HG03064 (cell line): ENCODE measurements around the gene NRM.
"Not testable (repeated sequence)": the region's sequence is repeated elsewhere in the genome, so short reads cannot be mapped to it uniquely, and the experiment has no call there.

Source experiments
- ATAC-seq: cut with Tn5 transposase; IDR thresholded peaks from one replicate; pipeline ENCODE4 v1.9.1; 2021; ENCODE audit warnings: low read depth; ENCODE audit not compliant: unreplicated experiment

NRM gene

GRCh38 chr6:30720738-30721197 lies 30.0 kb upstream of the NRM start:
- no peak for ATAC-seq

DNA sequence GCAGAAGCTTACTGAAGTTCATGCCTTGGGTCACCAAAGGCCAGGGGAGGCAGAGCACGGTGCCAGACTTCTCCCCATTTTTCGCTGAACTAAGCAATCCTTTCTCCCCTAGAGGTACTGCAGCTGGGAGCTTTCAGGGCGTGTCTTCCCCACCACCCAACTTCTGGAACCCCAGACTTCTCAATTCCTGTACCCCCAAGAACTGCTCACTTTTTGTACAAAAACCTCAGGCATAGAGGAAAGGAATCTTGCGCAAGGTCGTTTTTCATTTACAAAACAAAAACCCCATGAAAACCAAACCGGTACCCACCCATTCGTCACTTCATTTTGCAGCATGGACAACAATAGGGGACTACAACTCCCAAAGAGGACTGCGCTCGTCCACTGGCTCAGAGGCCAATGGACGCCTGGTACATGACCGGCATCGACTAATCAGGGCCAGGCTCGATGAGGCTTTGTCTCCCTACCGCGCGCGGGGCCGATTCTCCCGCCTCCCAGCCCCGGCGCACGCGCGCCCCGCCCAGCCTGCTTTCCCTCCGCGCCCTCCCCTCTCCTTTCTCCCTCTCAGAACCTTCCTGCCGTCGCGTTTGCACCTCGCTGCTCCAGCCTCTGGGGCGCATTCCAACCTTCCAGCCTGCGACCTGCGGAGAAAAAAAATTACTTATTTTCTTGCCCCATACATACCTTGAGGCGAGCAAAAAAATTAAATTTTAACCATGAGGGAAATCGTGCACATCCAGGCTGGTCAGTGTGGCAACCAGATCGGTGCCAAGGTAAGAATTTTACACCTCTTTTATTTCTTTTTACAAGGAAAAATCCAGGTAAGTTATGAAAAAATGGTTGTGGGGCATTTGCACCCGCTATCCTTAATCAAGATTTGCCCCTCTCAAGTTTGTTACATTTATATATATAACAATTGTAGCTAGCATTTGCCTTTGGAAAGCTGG lies 29.3 kb upstream of the NRM start, which contains the start of gene TUBB:
Gene TUBB, plus strand, starts transcription at position 562 of the 947 bp plus-strand sequence. Its CDS starts 155 bp downstream, at position 717.
- peak; percentile 29 for ATAC-seq

DNA sequence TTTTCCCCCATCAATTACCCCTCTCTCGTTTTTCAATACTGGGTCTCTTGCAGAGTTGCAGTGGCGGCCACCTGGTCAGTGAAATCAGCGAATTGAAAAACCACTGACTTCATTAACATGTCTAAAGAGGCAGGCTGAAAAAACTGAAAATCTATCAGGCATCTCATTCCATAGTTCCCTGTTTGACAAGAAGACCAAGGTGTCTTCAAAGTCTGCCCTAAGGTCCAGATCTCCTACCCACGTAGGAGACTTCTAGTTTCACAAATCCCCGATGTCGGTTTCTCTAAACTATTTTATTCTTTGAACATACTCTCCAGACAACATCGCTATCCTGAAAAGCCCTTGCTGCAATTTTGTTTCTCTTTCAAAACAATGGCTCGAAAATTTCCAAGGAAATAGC lies 28.6 kb upstream of the NRM start:
- ATAC-seq = no peak

- ATAC-seq = not testable (repeated sequence)
Measured at GRCh38 chr6:30717845-30718720, 27.3 kb upstream of the NRM start.

- ATAC-seq = peak; percentile 65
Measured at GRCh38 chr6:30717129-30717844, 26.5 kb upstream of the NRM start, which contains the start of gene MDC1. MDC1 (minus strand) TSS chr6:30717281; CDS start chr6:30715175, 2,106 bp downstream.

GRCh38 chr6:30716879-30717128 lies 26.0 kb upstream of the NRM start:
- ATAC-seq = no peak

GRCh38 chr6:30714263-30714662 lies 23.5 kb upstream of the NRM start:
- no peak for ATAC-seq

- no peak for ATAC-seq
Measured at GRCh38 chr6:30712441-30712945, 21.7 kb upstream of the NRM start.

GRCh38 chr6:30711758-30712380 lies 21.1 kb upstream of the NRM start:
- no peak for ATAC-seq

GRCh38 chr6:30709101-30709868 lies 18.5 kb upstream of the NRM start:
- no peak for ATAC-seq

DNA sequence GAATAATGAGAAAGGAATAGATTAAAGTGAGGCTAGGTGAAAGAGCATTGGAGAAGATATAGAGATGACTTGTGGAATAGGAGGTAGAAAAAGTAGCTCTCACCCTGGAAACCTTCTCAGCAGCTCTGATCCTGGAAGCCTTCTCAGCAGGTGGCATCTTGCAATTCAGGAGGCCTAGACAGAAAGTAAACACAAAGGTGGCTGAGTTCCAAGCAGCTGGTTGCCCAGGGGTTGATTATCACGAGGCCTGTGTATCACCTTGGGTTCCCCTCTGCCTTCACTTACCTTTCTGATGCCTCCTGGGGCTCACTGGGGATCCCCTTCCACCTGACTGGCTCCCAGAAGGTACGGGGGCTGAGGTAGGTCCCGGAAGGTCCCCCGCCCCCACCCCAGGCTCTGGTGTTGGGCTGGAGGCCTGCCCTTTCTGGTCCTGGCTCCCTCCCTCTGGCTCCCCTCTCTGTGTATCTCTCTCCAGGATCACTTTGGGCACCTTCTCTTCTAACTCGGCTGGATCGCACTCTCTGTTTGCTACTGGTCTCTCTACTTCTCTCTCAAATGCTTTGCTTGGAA lies 16.6 kb upstream of the NRM start:
- ATAC-seq = no peak

GRCh38 chr6:30705620-30706019 lies 14.8 kb upstream of the NRM start:
- ATAC-seq = no peak

DNA sequence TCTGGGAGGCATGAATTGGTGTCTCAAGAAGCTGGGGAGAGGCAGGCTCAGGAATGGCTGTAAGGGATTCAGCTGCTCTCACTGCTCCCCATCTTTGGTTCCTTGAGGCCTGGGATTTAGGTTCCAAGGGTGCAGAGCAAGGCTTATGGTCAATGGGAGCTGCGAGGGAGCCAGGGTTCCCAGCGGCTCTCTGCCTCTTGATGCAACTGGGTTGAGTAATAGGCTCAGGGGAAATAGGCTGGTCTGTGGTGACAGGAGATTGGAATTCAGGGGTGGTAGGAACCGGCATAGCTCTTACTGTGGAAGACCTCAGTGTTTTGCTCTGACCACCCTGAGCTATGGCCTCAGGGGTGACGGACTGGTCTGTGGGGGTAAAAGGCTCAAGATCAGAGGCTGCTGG lies 13.0 kb upstream of the NRM start:
- no peak for ATAC-seq

DNA sequence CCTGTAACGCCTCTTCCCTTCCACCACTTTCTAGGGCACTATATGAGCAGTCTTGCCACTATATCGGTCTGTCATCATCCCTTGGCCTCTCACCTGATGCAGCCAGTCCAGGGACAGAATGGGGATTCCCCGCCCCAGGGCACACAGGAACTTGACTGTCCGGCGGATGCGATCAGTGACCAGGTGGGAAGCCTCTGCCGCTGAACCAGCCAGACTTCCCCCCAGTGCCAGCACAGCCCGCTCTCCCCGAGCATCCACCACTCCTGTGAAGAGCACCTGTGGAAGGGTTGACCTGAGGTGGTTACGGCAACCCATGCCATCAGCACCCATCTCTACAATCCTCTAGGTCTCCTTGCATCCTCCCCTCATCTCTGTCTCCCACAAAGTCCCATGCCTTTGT lies 12.2 kb upstream of the NRM start:
- no peak for ATAC-seq

GRCh38 chr6:30700340-30700739 lies 9.6 kb upstream of the NRM start:
- ATAC-seq = no peak

DNA sequence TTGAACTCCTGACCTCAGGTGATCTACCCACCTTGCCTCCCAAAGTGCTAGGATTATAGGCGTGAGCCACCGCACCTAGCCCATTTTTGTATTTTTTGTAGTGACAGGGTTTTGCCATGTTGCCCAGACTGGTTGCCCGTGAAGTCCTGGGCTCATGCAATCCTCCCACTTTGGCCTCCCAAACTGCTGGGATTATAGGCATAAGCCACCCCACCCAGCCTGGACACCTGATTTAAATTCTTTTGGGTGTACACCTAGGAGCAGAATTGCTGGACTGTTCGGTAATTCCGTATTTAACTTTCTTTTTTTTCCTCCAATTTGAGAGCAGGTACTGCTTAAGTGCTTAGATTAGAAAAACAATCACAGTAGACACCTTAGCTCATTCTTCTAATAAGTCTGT lies 5.6 kb upstream of the NRM start:
- no peak for ATAC-seq

- ATAC-seq = no peak
Measured at GRCh38 chr6:30691208-30691847, 544 bp upstream of the NRM start.

DNA sequence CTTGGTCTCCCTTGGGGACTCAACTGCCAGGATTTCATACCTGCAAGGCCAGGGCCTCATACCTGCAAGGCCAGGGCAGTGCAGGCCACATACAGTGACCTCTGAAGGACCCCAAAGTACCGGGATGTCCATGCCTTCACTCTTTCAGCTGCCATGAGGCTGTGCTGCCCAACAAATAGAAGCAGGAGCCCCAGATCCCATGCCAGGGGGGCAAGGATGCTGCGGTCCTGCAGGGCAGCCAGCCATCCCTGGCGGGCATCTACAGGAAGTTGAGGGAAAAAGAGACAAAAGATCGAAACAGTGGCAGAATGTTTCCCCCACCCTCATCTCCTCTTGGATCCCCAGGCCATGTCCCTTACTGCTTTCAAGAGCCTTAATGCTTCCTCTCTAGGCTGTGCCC lies 799 bp downstream of the NRM start:
- no peak for ATAC-seq
